Neural cell (in vitro differentiated cells): ENCODE data around the gene HNRNPM.

Experiments
- EP300 ChIP-seq: fragments of 450-650 bp; conservative IDR thresholded peaks from 2 replicates; pipeline ENCODE4 v1.6.1; 2014; ENCODE audit warnings: antibody characterized with exemption, mild to moderate bottlenecking, moderate library complexity; ENCODE audit not compliant: poor library complexity, severe bottlenecking
- EZH2 ChIP-seq: fragments of 200-600, 300-800 bp; shearing (Covaris generic), sonication (generic); IDR thresholded peaks from 2 replicates; pipeline ENCODE4 v1.6.1; 2014; ENCODE audit warnings: antibody characterized with exemption, low read length, borderline replicate concordance, mild to moderate bottlenecking; ENCODE audit not compliant: insufficient read depth, poor library complexity, severe bottlenecking
- MXI1 ChIP-seq: fragments of 450-650 bp; conservative IDR thresholded peaks from 2 replicates; pipeline ENCODE4 v1.6.1; 2014; ENCODE audit warnings: antibody characterized with exemption, mild to moderate bottlenecking; ENCODE audit not compliant: poor library complexity, severe bottlenecking
- POLR2AphosphoS5 ChIP-seq: IDR thresholded peaks from 2 replicates; pipeline ENCODE4 v1.6.1; 2012
- RAD21 ChIP-seq: fragments of 450-650 bp; conservative IDR thresholded peaks from 2 replicates; pipeline ENCODE4 v1.6.1; 2014; ENCODE audit warnings: antibody characterized with exemption, mild to moderate bottlenecking, moderate library complexity
- REST ChIP-seq: IDR thresholded peaks from 2 replicates; pipeline ENCODE4 v1.6.1; 2012; ENCODE audit warnings: borderline replicate concordance
- SMC3 ChIP-seq: fragments of 450-650 bp; conservative IDR thresholded peaks from 2 replicates; pipeline ENCODE4 v1.6.1; 2014; ENCODE audit warnings: antibody characterized with exemption, mild to moderate bottlenecking, moderate library complexity; ENCODE audit not compliant: poor library complexity
- TF ChIP-seq, protein P1 (sequence below): fragments of 450-650 bp; IDR thresholded peaks from 2 replicates; pipeline ENCODE4 v1.5.1; 2014; ENCODE audit warnings: antibody characterized with exemption, mild to moderate bottlenecking, moderate library complexity; ENCODE audit not compliant: poor library complexity, severe bottlenecking

DNA sequence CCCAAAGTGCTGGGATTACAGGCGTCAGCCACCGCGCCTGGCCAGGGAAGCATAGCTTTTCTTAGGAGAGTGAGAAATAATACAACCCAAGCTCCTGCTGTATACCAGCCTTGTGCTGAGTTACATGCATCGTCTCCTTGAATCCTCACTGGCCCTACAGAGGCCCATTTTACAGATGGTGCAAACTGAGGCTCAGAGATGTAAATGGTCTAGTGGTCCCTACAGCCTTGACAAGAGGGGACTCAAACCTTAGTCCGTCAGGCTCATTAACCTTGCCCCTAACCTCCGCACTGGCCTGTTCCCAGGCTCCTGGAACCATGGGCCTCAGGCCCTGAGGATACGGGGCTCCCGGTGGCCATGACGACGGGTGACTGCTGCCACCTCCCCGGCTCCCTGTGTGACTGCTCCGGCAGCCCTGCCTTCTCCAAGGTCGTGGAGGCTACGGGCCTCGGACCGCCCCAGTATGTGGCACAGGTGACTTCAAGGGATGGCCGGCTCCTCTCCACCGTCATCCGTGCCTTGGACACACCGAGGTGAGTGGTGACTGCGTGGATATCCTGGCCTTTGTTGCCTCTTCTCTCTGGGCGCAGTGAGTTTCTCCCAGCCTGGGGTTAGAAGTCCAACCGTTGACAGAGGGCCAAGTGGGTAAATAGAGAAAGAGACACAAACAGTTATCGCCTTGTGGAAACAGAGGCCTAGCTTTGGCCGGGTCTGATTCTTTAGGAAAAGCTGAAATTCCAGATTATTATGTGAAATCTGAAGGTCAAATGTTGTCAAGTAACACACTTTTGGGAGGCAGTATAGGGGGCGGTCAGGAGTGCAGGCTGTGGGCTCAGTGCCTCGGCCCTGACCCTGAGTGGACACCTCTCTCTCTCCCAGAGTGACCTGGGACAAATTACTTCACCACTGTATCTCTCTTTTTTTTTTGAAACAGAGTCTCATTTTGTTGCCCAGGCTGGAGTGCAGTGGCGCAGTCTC lies 23.0 kb upstream of the HNRNPM start:
- TF ChIP-seq POLR2AphosphoS5: no peak
- TF ChIP-seq, protein P1, sequence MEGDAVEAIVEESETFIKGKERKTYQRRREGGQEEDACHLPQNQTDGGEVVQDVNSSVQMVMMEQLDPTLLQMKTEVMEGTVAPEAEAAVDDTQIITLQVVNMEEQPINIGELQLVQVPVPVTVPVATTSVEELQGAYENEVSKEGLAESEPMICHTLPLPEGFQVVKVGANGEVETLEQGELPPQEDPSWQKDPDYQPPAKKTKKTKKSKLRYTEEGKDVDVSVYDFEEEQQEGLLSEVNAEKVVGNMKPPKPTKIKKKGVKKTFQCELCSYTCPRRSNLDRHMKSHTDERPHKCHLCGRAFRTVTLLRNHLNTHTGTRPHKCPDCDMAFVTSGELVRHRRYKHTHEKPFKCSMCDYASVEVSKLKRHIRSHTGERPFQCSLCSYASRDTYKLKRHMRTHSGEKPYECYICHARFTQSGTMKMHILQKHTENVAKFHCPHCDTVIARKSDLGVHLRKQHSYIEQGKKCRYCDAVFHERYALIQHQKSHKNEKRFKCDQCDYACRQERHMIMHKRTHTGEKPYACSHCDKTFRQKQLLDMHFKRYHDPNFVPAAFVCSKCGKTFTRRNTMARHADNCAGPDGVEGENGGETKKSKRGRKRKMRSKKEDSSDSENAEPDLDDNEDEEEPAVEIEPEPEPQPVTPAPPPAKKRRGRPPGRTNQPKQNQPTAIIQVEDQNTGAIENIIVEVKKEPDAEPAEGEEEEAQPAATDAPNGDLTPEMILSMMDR: no peak
- no peak for TF ChIP-seq EP300
- no peak for TF ChIP-seq REST
- TF ChIP-seq EZH2: no peak
- TF ChIP-seq MXI1: no peak
- no peak for TF ChIP-seq SMC3
- no peak for TF ChIP-seq RAD21
